ENCODE data around the gene NADK.
"Not testable (repeated sequence)": the region's sequence is repeated elsewhere in the genome, so short reads cannot be mapped to it uniquely, and the experiment has no call there.

- not testable (repeated sequence) for TF ChIP-seq POLR2A, CTCF (IDR thresholded peaks at IDR 0.05)
Observed at GRCh38 chr1:1737675-1738590, 40.3 kb downstream of the NADK start.
